Breast epithelium (tissue), 4 donors: ENCODE results near the gene ZDHHC5. TPM values are rescaled to one million over a fixed set of nuclear protein-coding genes. Genes with fewer than 3 reads are reported as not detected.

Experiments used
- DNase-seq, 2 donors: peaks; one replicate each; pipeline ENCODE4 v3.0.0-alpha.2; 2019; ENCODE audit warnings: low spot score in 2 of 2
- H3K27ac ChIP-seq, 2 donors: fragments of 200-600 bp; sonication (generic) in 1 of 2; one replicate each; pipeline ENCODE4 v1.5.1; 2016 to 2019; ENCODE audit warnings: mild to moderate bottlenecking in 1 of 2
- H3K27me3 ChIP-seq, 2 donors: fragments of 200-600 bp; sonication (generic) in 1 of 2; one replicate each; pipeline versions ENCODE4 v1.5.1 to v1.6.0; 2017 to 2019; ENCODE audit warnings: control low read depth in 1 of 2, mild to moderate bottlenecking in 1 of 2
- H3K36me3 ChIP-seq: fragments of 200-600 bp; one replicate; pipeline ENCODE4 v1.5.1; 2019
- H3K4me1 ChIP-seq, 2 donors: fragments of 200-600 bp; sonication (generic); one replicate each; pipeline ENCODE4 v1.5.1; 2016 to 2019; ENCODE audit warnings: control low read depth in 1 of 2
- H3K4me3 ChIP-seq, 3 donors: fragments of 200-600 bp; sonication (generic); 1 replicate in 2 of 3; 2 replicates in 1 of 3; pipeline ENCODE4 v1.5.1; 2016 to 2019; ENCODE audit warnings: mild to moderate bottlenecking in 3 of 3, moderate library complexity in 2 of 3
- H3K9me3 ChIP-seq, 2 donors: fragments of 200-600 bp; sonication (generic) in 1 of 2; one replicate each; pipeline ENCODE4 v1.5.1; 2016 to 2019; ENCODE audit warnings: control low read depth in 1 of 2
- CTCF ChIP-seq, 3 donors: fragments of 450-650 bp; IDR thresholded peaks; one replicate each; pipeline ENCODE4 v1.5.1; 2016 to 2017; ENCODE audit warnings: antibody characterized with exemption in 3 of 3, mild to moderate bottlenecking in 3 of 3, moderate library complexity in 3 of 3
- POLR2A ChIP-seq: fragments of 450-650 bp; IDR thresholded peaks from one replicate; pipeline ENCODE4 v1.6.1; 2016; ENCODE audit warnings: antibody characterized with exemption, mild to moderate bottlenecking, moderate library complexity
- POLR2AphosphoS5 ChIP-seq, 3 donors: sonication (generic); formaldehyde crosslinking; IDR thresholded peaks; one replicate each; pipeline ENCODE4 v1.6.1; 2017; ENCODE audit warnings: antibody characterized with exemption in 3 of 3
- intact Hi-C: fragments of 100-400 bp; cut with DNase I; formaldehyde crosslinking; loops from one replicate; pipeline ENCODE4 v1.15.1; 2023; ENCODE audit warnings: low total_unique reads
- total RNA-seq, 3 donors: library from RNA; depleted of rRNA; stranded (reverse); fragments of >200 nt; gene quantifications; one replicate each; pipeline ENCODE4 v1.1.0, GENCODE V29; 2016

The ZDHHC5 gene
- total RNA-seq, 3 donors from 2014 or later: 39.3 to 50.2 (median 39.8) TPM

GRCh38 chr11:57662893-57663292 lies 5.0 kb upstream of the ZDHHC5 start:
- intact Hi-C loops: no loop called here
- H3K9me3 ChIP-seq: no peaks in the 10 kb centered on the region
- no peak overlapping the region for H3K4me3 ChIP-seq
- TF ChIP-seq POLR2A (no peak), CTCF (IDR thresholded peaks at IDR 0.05) (no peak)
- no peaks in the 10 kb centered on the region for H3K4me1 ChIP-seq
- H3K27me3 ChIP-seq: no peaks in the 10 kb centered on the region
- DNase-seq: no peak
- peaks cover 11% of the 10 kb centered on the region for H3K36me3 ChIP-seq
- no peak overlapping the region for H3K27ac ChIP-seq

- H3K27ac ChIP-seq: no peak overlapping the region
- H3K4me1 ChIP-seq: peaks cover 0 to 3% of the 10 kb centered on the region in 2 donors
- no peak overlapping the region for H3K4me3 ChIP-seq
- no peaks in the 10 kb centered on the region for H3K9me3 ChIP-seq
- H3K27me3 ChIP-seq: no peaks in the 10 kb centered on the region
- no peak for TF ChIP-seq POLR2A
- TF ChIP-seq CTCF (IDR thresholded peaks at IDR 0.05): no peak
- TF ChIP-seq POLR2AphosphoS5 (IDR thresholded peaks at IDR 0.05): no peak
- intact Hi-C loops: no loop called here
- peaks cover 11% of the 10 kb centered on the region for H3K36me3 ChIP-seq
- DNase-seq: no peak
Observed at GRCh38 chr11:57663975-57664374, 3.9 kb upstream of the ZDHHC5 start.

GRCh38 chr11:57667117-57667735 lies 688 bp upstream of the ZDHHC5 start:
- intact Hi-C loops: no loop called here
- peak; percentile 95 to 98 for DNase-seq
- peak overlapping the region; percentile 99 to 100 for H3K27ac ChIP-seq
- H3K27me3 ChIP-seq: no peaks in the 10 kb centered on the region
- peaks cover 0 to 11% of the 10 kb centered on the region in 2 donors for H3K4me1 ChIP-seq
- TF ChIP-seq POLR2A: no peak
- TF ChIP-seq POLR2AphosphoS5 (IDR thresholded peaks at IDR 0.05): peak; percentile 35 to 95 (median 68)
- peak overlapping the region; percentile 95 to 100 (median 98) for H3K4me3 ChIP-seq
- H3K9me3 ChIP-seq: no peaks in the 10 kb centered on the region
- no peaks in the 10 kb centered on the region for H3K36me3 ChIP-seq

GRCh38 chr11:57668434-57668782 lies 494 bp downstream of the ZDHHC5 start:
- Histone ChIP-seq H3K27ac (peak overlapping the region; percentile 99 to 100), H3K27me3 (no peaks in the 10 kb centered on the region), H3K4me1 (peaks cover 0 to 11% of the 10 kb centered on the region in 2 donors), H3K4me3 (peak overlapping the region; percentile 95 to 100 (median 98)), H3K36me3 (peaks cover 5% of the 10 kb centered on the region), H3K9me3 (no peaks in the 10 kb centered on the region)
- TF ChIP-seq CTCF (IDR thresholded peaks at IDR 0.05): peak in 1 of 3 donors; percentile 6
- TF ChIP-seq POLR2A: no peak
- no peak for DNase-seq
- intact Hi-C loops: no loop called here

- peaks cover 0 to 5% of the 10 kb centered on the region in 2 donors for H3K4me1 ChIP-seq
- no peak for TF ChIP-seq POLR2AphosphoS5 (IDR thresholded peaks at IDR 0.05)
- H3K4me3 ChIP-seq: no peak overlapping the region
- H3K27ac ChIP-seq: peak overlapping the region; percentile 13 to 60
- H3K27me3 ChIP-seq: no peaks in the 10 kb centered on the region
- DNase-seq: no peak
- H3K9me3 ChIP-seq: no peaks in the 10 kb centered on the region
- intact Hi-C loops: no loop called here
- peaks cover 5% of the 10 kb centered on the region for H3K36me3 ChIP-seq
Observed at GRCh38 chr11:57674251-57674650, 6.3 kb downstream of the ZDHHC5 start.

GRCh38 chr11:57675176-57675941 lies 7.4 kb downstream of the ZDHHC5 start:
- no peak for DNase-seq
- Histone ChIP-seq H3K27ac (peak overlapping the region; percentile 13 to 60), H3K4me3 (no peak overlapping the region), H3K9me3 (no peaks in the 10 kb centered on the region), H3K4me1 (peaks cover 0 to 3% of the 10 kb centered on the region in 2 donors), H3K36me3 (peaks cover 5% of the 10 kb centered on the region), H3K27me3 (no peaks in the 10 kb centered on the region)
- intact Hi-C loops: no loop called here
- TF ChIP-seq POLR2AphosphoS5 (IDR thresholded peaks at IDR 0.05) (no peak), CTCF (IDR thresholded peaks at IDR 0.05) (no peak), POLR2A (no peak)
